ENCODE data around the gene PSME1.

DNA sequence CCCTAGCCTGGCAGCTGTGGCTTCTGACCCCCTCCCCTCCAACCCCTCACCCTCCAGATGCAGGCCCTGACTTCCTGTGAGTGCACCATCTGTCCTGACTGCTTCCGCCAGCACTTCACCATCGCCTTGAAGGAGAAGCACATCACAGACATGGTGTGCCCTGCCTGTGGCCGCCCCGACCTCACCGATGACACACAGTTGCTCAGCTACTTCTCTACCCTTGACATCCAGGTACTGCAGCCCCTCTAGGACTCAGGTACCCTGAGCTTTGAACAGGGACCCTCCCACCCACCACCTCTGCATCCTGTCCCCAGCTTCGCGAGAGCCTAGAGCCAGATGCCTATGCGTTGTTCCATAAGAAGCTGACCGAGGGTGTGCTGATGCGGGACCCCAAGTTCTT is 19.1 kb downstream of the PSME1 start:
- TF ChIP-seq, protein P1, sequence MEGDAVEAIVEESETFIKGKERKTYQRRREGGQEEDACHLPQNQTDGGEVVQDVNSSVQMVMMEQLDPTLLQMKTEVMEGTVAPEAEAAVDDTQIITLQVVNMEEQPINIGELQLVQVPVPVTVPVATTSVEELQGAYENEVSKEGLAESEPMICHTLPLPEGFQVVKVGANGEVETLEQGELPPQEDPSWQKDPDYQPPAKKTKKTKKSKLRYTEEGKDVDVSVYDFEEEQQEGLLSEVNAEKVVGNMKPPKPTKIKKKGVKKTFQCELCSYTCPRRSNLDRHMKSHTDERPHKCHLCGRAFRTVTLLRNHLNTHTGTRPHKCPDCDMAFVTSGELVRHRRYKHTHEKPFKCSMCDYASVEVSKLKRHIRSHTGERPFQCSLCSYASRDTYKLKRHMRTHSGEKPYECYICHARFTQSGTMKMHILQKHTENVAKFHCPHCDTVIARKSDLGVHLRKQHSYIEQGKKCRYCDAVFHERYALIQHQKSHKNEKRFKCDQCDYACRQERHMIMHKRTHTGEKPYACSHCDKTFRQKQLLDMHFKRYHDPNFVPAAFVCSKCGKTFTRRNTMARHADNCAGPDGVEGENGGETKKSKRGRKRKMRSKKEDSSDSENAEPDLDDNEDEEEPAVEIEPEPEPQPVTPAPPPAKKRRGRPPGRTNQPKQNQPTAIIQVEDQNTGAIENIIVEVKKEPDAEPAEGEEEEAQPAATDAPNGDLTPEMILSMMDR (conservative IDR thresholded peaks at IDR 0.05) = no peak
- no peak for TF ChIP-seq ZFX (IDR thresholded peaks at IDR 0.05)

Measured in C4-2B (cell line).